HG03196 (cell line): ENCODE data around the gene CROCC2.

Source experiments
- ATAC-seq: cut with Tn5 transposase; IDR thresholded peaks from one replicate; pipeline ENCODE4 v1.9.1; 2021; ENCODE audit not compliant: unreplicated experiment

Gene CROCC2

DNA sequence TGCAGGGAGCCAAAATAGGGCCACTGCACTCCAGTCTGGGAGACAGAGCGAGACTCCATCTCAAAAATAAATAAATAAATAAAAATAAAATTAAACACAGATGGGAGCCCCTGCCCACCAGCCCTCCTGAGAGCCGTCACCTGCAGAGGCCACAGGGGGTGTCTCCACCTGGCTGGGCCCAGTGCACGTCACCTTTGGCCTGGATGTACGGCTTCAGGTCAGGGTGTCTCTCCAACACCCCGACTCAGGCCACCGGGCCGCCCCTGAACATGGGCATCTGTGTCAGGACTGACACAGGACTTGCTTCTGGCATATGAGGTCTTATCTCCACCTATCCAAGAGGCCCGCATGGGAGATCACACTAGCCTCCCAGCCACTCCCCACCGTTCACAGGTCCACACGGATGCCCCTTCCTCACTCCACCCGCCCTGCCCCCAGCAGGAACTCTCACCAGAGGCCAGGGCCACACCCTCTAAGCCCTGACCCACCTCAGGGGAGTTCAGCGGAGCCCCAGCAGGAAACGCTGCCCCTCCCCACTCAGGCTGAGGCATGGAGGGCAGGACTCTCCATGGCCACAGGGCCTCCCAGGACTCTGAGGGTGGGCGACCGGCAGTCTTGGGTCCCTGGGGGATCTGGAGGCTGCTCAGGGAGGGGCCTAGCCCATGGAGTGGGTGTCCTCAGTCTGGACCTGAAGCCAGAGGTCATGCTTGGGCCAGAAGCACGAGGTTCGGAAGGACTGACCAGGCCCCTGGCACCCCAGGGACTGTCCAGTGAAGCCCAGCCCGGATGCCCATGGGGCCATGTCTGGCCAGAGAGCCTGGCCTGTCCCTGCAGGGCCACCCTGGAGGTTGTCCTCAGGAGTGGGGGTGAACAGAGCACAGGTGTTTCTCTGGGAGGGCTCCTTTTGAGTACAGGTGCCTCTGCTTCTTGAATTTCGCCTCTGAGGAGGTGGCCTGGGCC, 1.6 kb upstream of the CROCC2 start:
- ATAC-seq: no peak

DNA sequence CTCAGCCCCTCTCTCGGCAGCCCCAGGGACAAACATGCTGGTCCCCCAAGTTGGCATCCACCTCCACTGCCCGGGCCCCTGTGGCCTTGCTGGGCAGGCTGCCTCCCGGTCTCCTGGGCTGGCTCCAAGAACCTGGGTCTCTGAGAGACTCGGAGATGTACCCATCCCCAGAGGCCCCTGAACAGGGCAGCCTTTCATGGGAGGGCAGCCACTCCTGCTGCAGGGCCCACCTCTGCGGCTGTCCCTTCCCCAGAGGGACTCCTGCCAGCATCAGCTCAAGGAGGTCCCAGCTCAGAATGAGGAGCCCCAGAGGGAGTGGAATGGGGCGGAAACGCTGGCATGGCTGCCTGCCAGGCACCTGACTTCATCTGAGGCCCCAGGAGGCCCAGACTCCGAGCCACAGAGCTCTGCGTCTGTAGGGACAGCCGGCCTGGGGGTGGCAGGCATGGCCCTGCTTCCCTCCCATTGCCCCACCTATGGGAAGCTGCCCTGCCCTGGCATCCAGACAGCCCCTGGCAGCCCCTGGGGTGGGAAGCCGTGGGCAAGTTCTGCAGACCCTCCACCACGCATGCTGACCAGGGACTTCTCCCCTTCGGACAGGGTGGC, 857 bp upstream of the CROCC2 start:
- no peak for ATAC-seq

DNA sequence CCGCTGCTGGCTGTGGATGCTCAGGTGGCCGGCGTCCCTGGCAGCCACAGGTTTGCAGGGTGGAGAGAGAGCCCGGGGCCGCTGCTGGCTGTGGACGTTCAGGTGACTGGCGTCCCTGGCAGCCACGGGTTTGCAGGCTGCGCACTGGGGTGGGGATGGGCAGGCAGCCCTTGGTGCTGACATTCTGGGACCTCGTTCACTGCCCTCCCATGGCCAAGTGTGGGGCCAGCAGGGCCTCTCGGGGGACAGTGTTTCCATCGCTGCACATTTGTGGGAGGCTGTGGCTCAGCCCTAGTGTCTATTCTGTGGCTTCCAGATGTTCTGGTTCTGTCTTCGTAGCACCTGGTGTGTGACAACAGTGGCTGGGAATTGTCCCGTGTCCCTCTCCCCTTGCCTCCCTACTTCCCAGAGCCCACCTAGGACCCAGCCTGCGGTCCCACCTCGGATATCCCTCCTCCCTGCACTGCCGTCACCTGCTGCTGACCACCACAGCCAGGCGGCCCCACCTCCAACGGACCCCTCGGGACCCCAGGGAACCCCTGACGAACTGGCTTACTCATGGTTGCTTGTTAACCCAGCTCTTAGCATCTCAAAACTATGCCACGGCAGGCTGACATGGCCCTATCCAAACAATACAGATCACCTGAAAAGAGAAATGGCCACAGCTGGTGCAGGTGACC, 915 bp downstream of the CROCC2 start:
- no peak for ATAC-seq

DNA sequence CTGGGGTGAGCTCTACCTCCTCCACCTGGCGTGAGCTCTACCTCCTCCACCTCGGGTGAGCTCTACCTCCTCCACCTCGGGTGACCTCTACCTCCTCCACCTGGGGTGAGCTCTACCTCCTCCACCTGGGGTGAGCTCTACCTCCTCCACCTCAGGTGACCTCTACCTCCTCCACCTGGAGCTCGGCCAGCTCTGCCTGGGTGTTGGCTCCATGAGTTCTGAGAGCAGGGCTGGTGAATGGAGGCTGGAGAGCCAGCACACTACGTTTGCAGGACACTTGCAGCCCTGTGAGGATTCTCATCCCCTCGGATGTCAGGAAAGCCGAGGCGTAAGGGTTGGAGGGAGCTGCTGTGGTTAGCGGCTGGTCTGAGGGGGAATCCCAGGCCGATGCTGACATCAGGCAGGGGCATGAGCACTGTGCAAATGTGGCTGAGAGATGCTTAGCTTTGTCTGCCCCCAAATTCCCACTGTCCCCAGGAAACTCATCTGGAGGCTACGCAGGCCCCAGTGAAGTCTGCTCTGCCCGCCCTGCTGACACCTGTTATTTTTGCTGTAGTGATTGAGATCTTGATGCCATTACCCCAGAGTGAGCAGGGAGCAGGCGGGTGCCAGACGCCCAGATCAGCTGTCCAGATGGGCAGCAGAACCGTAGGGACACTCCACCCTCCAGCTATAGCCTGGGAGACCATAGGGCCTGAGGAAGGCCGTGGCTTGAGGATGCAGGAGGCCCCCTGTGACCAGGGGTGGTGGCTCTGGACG, 3.3 kb downstream of the CROCC2 start:
- ATAC-seq: no peak

DNA sequence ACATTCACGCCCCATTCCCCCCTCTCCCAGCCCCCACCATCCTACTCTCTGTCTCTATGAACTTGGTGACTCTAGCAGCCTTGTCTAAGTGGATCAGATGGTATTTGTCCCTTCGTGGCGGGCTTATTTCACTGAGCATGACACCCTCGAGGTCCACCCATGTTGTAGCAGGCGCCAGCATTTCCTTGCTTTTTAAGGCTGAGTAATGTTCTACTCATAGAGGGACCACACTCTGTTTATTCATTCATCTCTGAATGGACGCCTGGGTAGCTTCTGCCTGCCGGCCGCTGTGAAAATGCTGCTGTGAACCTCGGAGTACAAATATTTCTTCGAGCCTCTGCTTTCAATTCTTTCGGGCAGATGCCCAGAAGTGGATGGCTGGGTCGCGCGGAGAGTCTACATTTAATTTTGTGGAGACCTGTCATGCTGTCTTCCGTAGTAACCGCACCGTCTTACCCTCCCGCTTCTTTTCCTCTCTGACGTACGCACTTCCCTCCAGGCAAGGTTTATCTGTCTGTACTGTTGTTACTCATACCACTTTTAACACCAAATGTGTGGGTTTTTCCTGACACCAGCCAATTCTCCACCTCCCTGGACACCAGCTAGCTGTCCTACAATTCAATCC, 5.6 kb downstream of the CROCC2 start:
- no peak for ATAC-seq

DNA sequence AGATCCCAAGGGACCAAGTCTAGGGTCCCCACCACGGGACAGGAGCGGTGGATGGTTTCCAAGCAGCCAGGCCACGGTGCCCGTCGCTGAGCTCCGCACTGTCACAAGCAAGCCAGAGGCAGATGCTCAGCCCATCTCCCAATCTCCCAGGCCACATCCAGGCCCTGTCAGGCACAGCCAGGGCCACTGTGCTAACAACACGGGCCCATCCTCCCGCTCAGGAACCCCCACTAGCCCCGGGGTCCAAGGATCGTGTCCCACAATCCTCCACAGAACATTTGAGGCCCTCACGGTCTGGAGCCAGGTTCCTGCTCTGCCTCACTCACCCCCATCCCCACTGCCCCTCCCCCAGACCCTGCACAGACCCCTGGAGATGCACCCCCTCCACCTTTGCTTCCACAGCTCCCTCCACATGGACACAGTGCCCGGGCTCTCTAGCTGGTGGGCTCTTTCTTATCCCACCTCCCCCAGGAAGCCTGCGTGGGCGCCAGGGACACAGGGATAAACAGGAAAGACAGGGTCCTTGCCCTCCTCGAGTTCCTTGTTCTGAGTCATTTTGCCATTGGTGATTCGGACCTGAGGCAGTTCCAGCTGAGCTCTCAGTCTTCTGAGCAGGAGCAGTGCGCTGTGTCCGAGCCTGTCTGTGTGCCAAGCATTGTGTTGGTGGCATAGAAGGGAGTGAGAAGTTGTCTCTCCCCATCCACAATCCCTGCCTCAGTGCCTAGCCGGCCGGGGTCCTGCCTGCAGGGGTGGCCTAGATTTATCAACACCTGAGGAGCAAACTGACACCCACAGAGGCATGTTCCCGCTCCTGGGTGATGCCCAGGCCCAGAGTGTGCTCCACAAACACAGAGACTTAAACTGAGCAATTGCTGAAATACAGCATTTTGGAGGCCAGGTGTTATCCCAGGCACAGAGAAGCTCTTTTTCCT, 7.0 kb downstream of the CROCC2 start:
- ATAC-seq: no peak

DNA sequence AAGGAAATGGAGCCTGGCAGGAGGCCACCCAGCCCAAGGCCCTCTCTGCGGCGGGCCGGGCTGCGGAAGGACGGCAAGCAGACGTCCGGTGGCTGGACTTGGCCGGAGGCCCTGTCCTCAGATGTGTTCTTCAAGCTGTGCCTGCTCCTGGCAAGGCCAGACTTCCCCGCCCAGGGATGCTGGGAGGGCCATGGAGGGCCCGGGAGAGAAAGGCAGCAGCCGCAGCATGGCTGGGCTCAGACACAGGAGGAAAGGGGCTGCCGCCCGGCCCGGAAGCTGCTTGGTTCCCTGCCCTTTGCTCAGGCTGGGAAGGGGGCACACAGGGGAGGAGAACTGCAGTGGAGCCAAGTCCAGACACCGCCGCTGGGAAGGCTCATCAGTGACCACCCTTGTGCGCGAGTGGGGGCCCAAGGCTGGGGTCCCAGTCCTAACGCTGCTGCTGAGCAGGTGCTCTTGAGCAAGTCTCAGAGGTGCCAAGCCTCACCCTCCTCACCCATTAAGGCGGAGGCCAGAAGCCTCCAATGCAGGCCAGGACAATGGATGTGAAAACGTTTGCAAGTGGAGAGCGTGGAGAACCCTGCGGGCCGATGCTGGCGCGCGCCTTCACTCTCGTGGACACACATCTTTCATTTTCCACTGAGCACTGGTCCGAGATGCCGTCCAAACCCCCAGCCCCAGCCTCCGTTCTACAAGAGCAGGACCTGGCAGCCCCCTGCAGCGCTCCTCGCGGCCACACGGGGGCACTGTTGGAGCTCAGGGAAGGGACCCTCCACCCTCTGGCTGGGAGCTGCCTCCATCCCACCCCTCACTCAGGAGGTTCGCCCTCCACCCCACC, 7.9 kb downstream of the CROCC2 start:
- no peak for ATAC-seq

DNA sequence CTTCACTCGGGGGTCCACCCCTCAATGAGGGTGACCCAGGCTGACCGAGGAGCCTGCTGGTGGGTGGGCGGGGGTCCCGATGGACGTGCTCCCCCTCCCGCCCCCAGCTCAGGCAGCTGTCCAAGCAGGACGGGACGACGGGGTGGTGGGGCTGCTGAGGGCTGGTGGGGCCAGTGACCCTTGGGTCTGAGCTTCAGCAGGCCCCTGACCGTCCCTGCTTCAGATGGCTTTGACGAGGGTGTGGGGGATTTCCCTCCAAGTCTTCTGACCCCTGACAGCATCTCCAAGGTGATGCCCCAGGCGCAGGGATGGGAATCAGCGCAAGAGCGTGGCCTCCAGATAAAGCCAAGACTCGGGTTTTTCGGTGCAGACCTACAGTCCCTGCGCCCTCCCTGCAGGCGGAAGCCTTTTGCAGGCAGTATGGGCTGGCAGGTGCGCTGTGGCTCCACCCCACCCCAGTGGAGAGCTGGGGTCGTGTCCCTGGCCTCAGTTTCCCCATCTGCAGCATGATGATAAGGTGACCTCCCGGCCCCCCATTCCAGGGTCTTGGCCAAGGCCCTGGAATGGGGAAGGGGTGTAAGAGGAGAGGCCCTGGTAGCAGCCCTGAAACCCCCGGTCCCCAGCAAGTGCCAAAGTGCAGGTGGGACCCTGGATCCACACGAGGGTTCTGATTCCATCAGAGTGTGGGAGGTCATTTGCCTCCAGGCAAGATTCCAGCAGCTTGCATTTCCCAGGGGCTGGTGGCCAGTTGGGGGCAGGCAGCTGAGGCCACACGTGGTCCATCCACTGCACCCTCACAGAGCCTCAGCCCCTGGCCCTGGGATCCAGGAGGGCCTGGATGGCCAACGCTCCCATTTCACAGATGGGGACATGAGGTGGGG, 8.7 kb downstream of the CROCC2 start:
- ATAC-seq: no peak

DNA sequence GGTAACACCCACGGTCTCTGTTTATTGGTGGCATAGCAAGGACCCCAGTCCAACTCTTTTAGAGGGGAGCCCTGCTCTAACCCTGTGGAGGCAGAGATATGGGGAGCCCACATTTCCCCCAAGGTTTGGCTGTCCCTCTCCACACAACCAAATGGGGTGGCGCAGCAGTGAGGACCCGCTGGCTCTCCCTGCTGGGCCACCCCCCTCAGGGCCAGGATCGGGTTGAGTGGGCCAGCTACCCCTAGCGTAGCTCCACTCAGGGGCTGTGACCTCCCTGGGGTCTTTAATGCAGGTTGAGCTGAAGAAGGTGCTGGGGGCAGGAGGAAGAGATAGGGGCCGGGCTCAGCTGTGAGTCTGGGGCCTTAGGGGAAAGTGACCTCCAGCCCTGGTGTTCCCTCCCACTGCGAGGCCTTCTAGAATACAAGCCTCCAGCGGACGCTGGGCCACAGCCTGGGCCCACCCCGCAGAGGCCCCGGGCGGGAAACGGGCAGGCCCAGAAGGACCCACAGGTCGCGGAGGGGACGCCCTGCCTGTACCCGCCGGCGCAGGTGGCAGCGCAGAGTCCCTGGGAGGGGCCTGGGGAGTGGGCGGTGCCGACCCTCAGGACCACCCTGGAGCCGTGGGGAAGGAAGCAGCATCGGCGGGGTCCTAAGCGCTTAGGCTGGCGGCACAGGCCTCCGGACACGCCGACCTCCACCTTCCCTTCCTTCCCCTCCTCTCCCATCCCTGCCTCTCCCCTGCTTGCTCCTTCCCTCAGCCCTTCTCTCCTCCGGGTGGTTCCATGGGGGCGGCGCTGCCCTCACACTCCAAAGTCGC, 9.6 kb downstream of the CROCC2 start:
- no peak for ATAC-seq

DNA sequence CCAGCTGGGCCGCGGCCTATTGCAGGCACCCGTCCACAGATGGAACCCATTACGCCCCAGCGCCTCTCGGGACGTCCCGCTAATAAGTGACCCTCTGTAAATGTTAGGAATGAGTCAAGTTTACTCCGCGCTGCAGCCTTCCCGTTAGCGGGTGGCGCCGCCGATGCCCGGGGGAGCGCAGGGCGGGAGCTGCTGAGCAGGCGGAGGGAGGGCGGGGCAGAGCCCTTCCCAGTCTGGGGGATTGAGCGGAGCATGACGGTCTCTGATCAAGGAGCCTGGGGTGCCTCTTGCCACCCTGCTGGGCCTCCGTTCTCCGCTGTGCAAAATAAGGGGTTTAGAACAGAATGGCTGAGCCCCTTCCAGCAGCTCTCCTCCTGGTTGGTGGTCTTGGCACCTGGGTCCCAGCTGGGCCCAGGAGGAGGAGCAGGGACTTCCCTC, 10.5 kb downstream of the CROCC2 start:
- ATAC-seq: no peak

DNA sequence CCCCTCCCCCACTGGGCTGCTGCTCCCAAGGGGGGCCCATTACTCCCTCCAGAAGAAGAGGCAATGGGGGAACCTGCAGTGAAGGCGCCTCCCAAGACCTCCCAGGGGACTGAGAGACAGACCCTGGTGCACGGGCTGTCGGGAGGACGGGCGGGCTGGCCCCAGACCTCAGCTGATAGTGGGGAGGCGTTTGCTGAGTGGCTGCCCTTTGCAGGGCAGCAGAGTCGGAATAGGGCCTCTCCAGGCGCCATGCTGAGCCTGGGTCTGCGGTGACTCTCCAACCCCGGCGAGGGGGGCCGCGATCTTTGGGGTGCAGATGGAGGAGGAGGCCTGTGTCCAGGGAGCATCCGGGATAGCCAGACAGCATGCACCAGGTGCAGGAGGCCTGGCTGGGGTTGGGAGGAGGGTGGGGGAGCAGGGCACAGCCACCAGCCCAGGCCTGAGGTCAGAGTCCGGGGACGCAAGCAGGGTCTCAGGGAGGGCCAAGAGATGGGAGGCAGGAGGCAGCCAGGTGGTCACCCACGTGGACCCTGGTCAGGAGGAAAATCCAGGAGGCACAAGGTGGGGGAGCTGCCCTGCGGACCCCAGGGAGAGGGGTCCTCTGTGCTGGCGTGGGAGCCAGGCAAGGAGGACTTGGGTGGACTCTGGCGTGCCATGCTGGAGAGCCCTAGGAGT, 11.0 kb downstream of the CROCC2 start:
- ATAC-seq: no peak

DNA sequence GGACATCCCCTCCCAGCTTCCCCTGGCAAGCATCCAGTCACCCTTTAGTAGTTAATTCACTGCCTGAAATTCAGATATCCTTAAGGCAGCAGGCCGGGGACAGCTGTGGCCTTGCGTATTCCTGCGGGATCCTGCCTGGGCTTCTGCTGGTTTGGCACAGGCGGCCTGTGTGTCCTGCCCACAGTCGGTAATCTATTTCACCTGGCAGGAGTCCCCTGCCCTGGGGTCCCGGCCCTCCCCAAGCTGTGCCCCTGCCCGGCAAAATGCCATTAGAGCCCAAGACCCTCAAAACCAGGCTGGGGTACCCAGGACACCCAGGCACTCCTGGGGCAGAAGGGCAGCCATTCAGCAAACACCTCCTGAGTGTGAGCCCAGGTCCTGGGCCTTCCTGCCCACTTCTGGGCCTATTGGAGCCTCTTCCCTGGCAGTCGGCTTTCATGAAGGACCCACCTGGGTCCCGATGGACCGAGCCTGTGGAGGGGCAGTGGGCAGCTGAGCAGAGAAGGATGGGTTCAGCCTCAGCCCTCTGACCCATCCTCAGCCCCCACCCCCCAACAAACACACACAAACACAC, 11.6 kb downstream of the CROCC2 start:
- no peak for ATAC-seq

DNA sequence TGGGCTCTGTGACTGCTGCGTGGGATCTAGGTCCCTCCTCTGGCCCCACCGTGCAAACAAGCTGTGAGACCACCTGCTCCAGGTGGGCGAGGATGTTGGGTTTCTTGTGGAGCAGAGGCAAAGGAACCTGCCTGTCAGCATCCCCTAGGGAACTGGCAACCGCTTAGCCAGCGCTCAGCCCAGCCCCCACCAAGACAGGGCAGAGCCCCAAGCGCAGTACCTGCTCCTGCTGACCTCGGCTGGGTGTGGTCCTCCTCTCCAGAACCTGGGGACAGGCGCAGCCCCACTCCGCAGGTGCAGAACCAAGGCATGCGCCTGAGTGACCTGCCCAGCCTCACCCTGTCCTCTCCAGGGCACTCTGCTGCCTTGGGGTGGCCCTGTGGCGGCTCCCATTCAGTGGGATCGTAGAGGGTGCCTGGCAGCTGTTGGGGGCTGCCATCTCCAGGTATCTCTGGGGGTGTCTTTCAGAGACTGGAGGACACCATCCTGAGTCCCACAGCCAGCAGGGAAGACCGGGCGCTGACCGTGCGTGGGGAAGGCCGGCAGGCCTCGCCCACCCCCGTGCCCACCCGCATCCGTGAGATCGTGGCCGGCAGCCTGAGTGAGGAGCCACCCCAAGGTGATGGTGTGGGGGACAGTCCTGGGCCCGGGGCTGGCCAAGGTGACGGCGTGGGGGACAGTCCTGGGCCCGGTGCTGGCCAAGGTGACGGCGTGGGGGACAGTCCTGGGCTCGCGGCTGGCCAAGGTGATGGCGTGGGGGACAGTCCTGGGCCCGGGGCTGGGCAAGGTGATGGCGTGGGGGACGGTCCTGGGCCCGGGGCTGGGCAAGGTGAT, 12.3 kb downstream of the CROCC2 start:
- no peak for ATAC-seq

DNA sequence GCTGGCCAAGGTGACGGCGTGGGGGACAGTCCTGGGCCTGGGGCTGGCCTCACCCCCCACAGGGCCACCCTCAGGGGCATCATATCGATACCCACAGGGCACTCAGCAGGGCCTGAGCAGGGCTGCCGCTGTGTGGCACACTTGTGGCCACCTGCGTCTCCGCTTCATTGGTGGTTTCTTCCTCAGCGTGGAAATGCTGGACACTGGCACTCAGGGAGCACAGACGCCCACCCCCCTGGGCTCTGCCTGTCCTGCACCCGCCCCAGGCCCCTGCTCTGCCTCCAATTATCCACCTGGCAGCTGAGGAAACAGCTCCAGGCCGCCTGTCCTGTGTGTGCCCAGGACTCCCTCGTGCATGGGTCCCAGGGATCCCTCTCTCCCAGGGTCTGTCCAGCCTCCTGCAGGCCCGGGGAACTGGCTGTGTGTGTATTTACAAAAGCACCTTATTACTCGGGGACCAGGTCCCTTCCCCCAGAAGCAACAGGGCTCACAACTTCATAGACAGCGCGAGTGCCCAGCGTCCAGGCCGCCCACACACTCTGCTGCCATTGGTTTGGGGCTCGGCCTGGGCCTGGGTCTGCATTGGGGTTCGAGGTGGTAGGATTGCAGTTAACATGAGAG, 13.1 kb downstream of the CROCC2 start:
- ATAC-seq: no peak
